Measurements from ENCODE around the gene KLF13.

The KLF13 gene

GRCh38 chr15:31305796-31306425, 20.7 kb upstream of the KLF13 start:
- H3K27ac Mint-ChIP-seq = peak overlapping the region; percentile 8
- peaks cover 47% of the 10 kb centered on the region for H3K4me1 Mint-ChIP-seq
- no peaks in the 10 kb centered on the region for H3K27me3 Mint-ChIP-seq
- H3K9me3 Mint-ChIP-seq = no peaks in the 10 kb centered on the region
- no peaks in the 10 kb centered on the region for H3K36me3 Mint-ChIP-seq
- no peak overlapping the region for H3K4me3 Mint-ChIP-seq

GRCh38 chr15:31306426-31307269, 20.0 kb upstream of the KLF13 start:
- no peaks in the 10 kb centered on the region for H3K27me3 Mint-ChIP-seq
- H3K4me1 Mint-ChIP-seq = peaks cover 47% of the 10 kb centered on the region
- H3K27ac Mint-ChIP-seq = no peak overlapping the region
- H3K36me3 Mint-ChIP-seq = no peaks in the 10 kb centered on the region
- H3K4me3 Mint-ChIP-seq = no peak overlapping the region
- no peaks in the 10 kb centered on the region for H3K9me3 Mint-ChIP-seq

GRCh38 chr15:31307270-31308184, 19.1 kb upstream of the KLF13 start:
- Mint-ChIP-seq H3K4me3 (no peak overlapping the region), H3K9me3 (no peaks in the 10 kb centered on the region), H3K27ac (no peak overlapping the region), H3K4me1 (peaks cover 41% of the 10 kb centered on the region), H3K27me3 (no peaks in the 10 kb centered on the region), H3K36me3 (no peaks in the 10 kb centered on the region)

- Mint-ChIP-seq H3K4me3 (no peak overlapping the region), H3K27me3 (no peaks in the 10 kb centered on the region), H3K4me1 (peaks cover 34% of the 10 kb centered on the region), H3K9me3 (no peaks in the 10 kb centered on the region), H3K27ac (no peak overlapping the region), H3K36me3 (no peaks in the 10 kb centered on the region)
Measured at GRCh38 chr15:31308185-31308639, 18.4 kb upstream of the KLF13 start.

GRCh38 chr15:31309893-31310606, 16.6 kb upstream of the KLF13 start:
- no peak overlapping the region for H3K4me3 Mint-ChIP-seq
- no peak overlapping the region for H3K27ac Mint-ChIP-seq
- H3K9me3 Mint-ChIP-seq = no peaks in the 10 kb centered on the region
- H3K36me3 Mint-ChIP-seq = no peaks in the 10 kb centered on the region
- no peaks in the 10 kb centered on the region for H3K27me3 Mint-ChIP-seq
- H3K4me1 Mint-ChIP-seq = peaks cover 24% of the 10 kb centered on the region

DNA sequence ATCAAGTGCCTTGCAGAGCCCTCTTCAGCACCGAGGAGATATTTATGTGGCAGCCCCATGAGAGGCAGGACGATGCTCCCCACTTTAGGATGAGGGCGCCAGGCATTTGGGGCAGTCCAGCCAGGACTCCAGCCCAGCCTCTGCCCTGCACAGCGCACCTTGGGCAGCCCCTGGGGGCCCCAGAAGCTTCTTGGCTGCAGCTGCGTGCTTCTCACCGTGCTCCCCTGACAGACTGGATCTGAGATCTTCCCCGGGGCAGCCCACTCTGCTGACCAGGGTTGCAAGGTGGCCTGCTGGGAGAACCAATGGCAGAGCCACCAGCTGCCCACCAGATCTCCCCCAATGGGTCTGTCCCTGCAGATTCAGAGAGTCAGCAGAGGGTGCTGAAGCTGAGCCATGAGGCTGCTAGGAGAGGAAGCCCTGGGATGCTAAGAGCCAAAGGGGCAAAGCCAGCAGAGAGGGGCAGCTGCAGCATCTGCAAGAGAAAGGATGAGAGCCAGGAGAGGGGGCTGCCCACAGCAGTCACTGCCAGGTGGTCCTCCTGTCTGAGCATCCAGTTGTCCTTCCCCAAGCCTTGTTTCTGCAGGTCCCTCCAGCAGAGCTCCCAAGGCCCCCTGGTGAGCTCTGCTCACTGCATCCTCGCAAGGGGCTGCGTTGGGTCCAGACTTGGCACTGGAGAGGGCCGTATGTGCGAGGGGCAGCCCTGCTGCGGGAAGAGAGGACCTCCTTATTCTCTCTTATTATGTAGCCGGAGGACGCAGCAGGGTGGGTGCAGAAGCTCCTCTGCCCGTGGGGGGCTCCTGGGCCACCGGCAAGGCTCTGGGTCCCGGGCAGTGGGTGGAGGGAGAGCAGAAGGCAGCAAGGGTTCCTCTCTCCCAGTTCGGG, 14.7 kb upstream of the KLF13 start:
- Mint-ChIP-seq H3K27me3 (no peaks in the 10 kb centered on the region), H3K4me3 (no peak overlapping the region), H3K4me1 (peaks cover 28% of the 10 kb centered on the region), H3K36me3 (no peaks in the 10 kb centered on the region), H3K9me3 (no peaks in the 10 kb centered on the region), H3K27ac (no peak overlapping the region)

DNA sequence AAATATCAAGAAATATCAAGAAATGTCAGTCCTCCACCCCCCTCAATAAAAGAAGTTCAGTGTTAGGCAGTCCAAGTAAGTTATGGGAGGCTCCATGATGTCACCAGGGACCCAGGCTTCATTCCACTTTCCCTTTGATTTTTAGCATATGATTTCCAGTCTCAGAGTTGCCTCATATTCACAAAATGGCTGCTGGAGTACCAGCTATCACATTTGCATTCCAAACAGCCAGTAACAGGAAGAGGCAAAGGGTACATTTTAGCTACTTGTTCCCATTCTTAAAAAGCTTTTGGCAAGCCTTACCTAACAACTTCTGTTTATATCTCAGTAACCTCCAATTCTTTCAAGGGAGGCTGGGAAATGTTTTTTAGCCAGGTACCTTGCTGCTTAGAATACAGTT, 13.4 kb upstream of the KLF13 start:
- Mint-ChIP-seq H3K4me1 (peaks cover 30% of the 10 kb centered on the region), H3K9me3 (no peaks in the 10 kb centered on the region), H3K4me3 (no peak overlapping the region), H3K36me3 (no peaks in the 10 kb centered on the region), H3K27ac (no peak overlapping the region), H3K27me3 (no peaks in the 10 kb centered on the region)

DNA sequence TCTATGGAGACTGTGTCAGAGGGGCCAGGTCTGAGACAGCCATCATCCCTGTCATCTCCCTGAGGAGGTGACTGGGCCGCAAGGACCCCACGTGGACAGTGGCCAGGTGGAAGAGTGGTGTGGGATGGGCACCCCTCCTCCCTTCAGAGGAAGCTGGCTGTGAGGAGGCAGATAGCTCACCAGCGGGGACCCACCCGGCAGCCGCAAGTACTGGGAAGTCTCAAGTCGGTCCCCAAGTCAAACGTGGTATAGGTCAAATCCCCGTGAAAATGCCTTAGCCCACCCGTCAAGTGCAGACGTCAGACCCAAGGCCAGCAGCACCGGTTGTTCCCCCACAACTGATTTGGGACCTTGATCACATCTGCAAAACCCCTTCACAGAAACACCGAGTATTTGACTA, 12.3 kb upstream of the KLF13 start:
- Mint-ChIP-seq H3K27me3 (no peaks in the 10 kb centered on the region), H3K4me3 (no peak overlapping the region), H3K4me1 (peaks cover 26% of the 10 kb centered on the region), H3K27ac (no peak overlapping the region), H3K9me3 (no peaks in the 10 kb centered on the region), H3K36me3 (no peaks in the 10 kb centered on the region)

- Mint-ChIP-seq H3K27ac (no peak overlapping the region), H3K36me3 (peaks cover 3% of the 10 kb centered on the region), H3K4me1 (peaks cover 36% of the 10 kb centered on the region), H3K9me3 (no peaks in the 10 kb centered on the region), H3K4me3 (no peak overlapping the region), H3K27me3 (no peaks in the 10 kb centered on the region)
Measured at GRCh38 chr15:31316135-31316795, 10.4 kb upstream of the KLF13 start.

DNA sequence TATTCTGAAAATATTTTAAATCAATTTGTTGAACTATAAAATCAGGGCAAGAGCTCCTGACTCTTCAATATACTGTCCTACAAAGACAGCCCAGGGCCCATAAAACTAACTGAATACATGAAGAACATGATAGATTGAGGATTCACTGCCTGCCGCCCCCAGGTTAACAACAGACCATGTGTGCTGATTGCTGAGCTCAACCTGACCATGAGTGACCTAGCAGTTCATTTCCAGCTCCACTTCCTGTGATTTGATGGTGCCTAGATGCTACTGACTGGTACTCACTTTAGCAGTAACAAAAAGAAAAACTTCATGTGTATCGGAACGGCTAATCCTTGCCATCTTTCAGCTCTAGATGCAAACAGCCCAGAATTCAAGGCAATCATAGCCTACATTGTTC, 9.6 kb upstream of the KLF13 start:
- Mint-ChIP-seq H3K9me3 (no peaks in the 10 kb centered on the region), H3K4me3 (no peak overlapping the region), H3K27me3 (no peaks in the 10 kb centered on the region), H3K36me3 (peaks cover 3% of the 10 kb centered on the region), H3K27ac (no peak overlapping the region), H3K4me1 (peaks cover 36% of the 10 kb centered on the region)

- Mint-ChIP-seq H3K27me3 (no peaks in the 10 kb centered on the region), H3K9me3 (no peaks in the 10 kb centered on the region), H3K27ac (no peak overlapping the region)
Measured at GRCh38 chr15:31317421-31318327, 9.0 kb upstream of the KLF13 start.

GRCh38 chr15:31318429-31318828, 8.2 kb upstream of the KLF13 start:
- Mint-ChIP-seq H3K4me3 (no peak overlapping the region), H3K27me3 (no peaks in the 10 kb centered on the region), H3K4me1 (peaks cover 43% of the 10 kb centered on the region), H3K36me3 (peaks cover 3% of the 10 kb centered on the region), H3K27ac (no peak overlapping the region), H3K9me3 (no peaks in the 10 kb centered on the region)

More at GRCh38 chr15:31317421-31318327, 9.0 kb upstream of the KLF13 start:
- Mint-ChIP-seq H3K4me1 (peaks cover 38% of the 10 kb centered on the region), H3K4me3 (no peak overlapping the region), H3K36me3 (peaks cover 3% of the 10 kb centered on the region)

GRCh38 chr15:31320022-31320421, 6.6 kb upstream of the KLF13 start:
- Mint-ChIP-seq H3K27me3 (no peaks in the 10 kb centered on the region), H3K27ac (no peak overlapping the region), H3K9me3 (no peaks in the 10 kb centered on the region), H3K4me1 (peaks cover 57% of the 10 kb centered on the region), H3K36me3 (peaks cover 3% of the 10 kb centered on the region), H3K4me3 (no peak overlapping the region)
